IMR-90 (cell line): ENCODE data around the gene MIPEP. TPM values are rescaled to one million over a fixed set of nuclear protein-coding genes. Genes with fewer than 3 reads are reported as not detected.

Experiments
- ATAC-seq: fragments of 200-7000 bp; cut with Tn5 transposase; 2 replicates; pipeline ENCODE4 v1.9.1; 2020; ENCODE audit warnings: low read depth, mild to moderate bottlenecking, moderate library complexity
- BruUV-seq: library from RNA; stranded (reverse); fragments of 400-500 nt; replicated peaks from 2 replicates; lab custom pipeline; 2021; lab: Mats Ljungman, UMichigan
- CTCF ChIA-PET: fragments of 300-600 bp; formaldehyde crosslinking; extraction: SDS; loops from one replicate; lab custom pipeline; 2021; ENCODE audit warnings: antibody characterized with exemption; lab: Yijun Ruan, JAX
- POLR2A ChIA-PET: fragments of 300-600 bp; sonication (Branson Sonifier 250); formaldehyde crosslinking; loops from one replicate; lab custom pipeline; 2022; ENCODE audit warnings: antibody characterized with exemption; ENCODE audit not compliant: unreplicated experiment; lab: Charles Lee
- DNase-seq: peaks from one replicate; pipeline ENCODE4 v3.0.0; 2013
- H2AFZ ChIP-seq: replicated peaks from 2 replicates; pipeline ENCODE3; 2013; ENCODE audit warnings: low read length, mild to moderate bottlenecking; ENCODE audit not compliant: poor library complexity
- H2AK5ac ChIP-seq: 2 replicates; pipeline ENCODE4 v1.6.1; 2013; ENCODE audit warnings: low read depth, low read length, inconsistent platforms
- H2AK9ac ChIP-seq: replicated peaks from 2 replicates; pipeline ENCODE3; 2013; ENCODE audit warnings: mild to moderate bottlenecking, low read depth, low read length, moderate library complexity; ENCODE audit not compliant: poor library complexity
- H2BK120ac ChIP-seq: 2 replicates; pipeline ENCODE4 v1.6.1; 2013; ENCODE audit warnings: low read depth, low read length, inconsistent platforms
- H2BK15ac ChIP-seq: 3 replicates; pipeline ENCODE4 v1.6.1; 2013; ENCODE audit warnings: low read depth, low read length, inconsistent platforms
- H2BK20ac ChIP-seq: 2 replicates; pipeline ENCODE4 v1.6.1; 2013; ENCODE audit warnings: low read depth, mild to moderate bottlenecking, inconsistent platforms, low read length, moderate library complexity
- H2BK5ac ChIP-seq: 2 replicates; pipeline ENCODE4 v1.6.1; 2013; ENCODE audit warnings: mild to moderate bottlenecking, low read depth, low read length, inconsistent platforms; ENCODE audit not compliant: poor library complexity, severe bottlenecking
- H3K14ac ChIP-seq: replicated peaks from 2 replicates; pipeline ENCODE4 v1.6.1; 2013; ENCODE audit warnings: low read depth, low read length, inconsistent platforms
- H3K18ac ChIP-seq: 2 replicates; pipeline ENCODE4 v1.6.1; 2013; ENCODE audit warnings: low read depth, low read length, control low read depth
- H3K23ac ChIP-seq: 2 replicates; pipeline ENCODE4 v1.6.1; 2013; ENCODE audit warnings: low read depth, low read length, inconsistent platforms
- H3K27ac ChIP-seq: 2 replicates; pipeline ENCODE4 v1.5.1; 2013; ENCODE audit warnings: mild to moderate bottlenecking, control low read depth, low read length; ENCODE audit not compliant: insufficient read depth
- H3K27me3 ChIP-seq: 2 replicates; pipeline ENCODE4 v1.6.1; 2013; ENCODE audit warnings: low read length; ENCODE audit not compliant: control insufficient read depth, insufficient read depth
- H3K36me3 ChIP-seq: 2 replicates; pipeline ENCODE4 v1.6.1; 2013; ENCODE audit warnings: low read length, mixed read lengths; ENCODE audit not compliant: control insufficient read depth, insufficient read depth
- H3K4ac ChIP-seq: 2 replicates; pipeline ENCODE4 v1.6.1; 2013; ENCODE audit warnings: low read depth, low read length, inconsistent platforms
- H3K4me1 ChIP-seq: 2 replicates; pipeline ENCODE4 v1.6.1; 2013; ENCODE audit warnings: low read length, mixed read lengths; ENCODE audit not compliant: control insufficient read depth, insufficient read depth
- H3K4me2 ChIP-seq: 2 replicates; pipeline ENCODE4 v1.6.1; 2013; ENCODE audit warnings: low read depth, mild to moderate bottlenecking, control low read depth, low read length, moderate library complexity
- H3K4me3 ChIP-seq: 2 replicates; pipeline ENCODE4 v1.5.1; 2013; ENCODE audit warnings: low read depth, mild to moderate bottlenecking, control low read depth, low read length, moderate library complexity; ENCODE audit not compliant: insufficient read depth
- H3K56ac ChIP-seq: 2 replicates; pipeline ENCODE4 v1.6.1; 2013; ENCODE audit warnings: low read length, inconsistent platforms; ENCODE audit not compliant: insufficient read depth; ENCODE audit errors: extremely low read depth
- H3K79me1 ChIP-seq, 2 experiments: 2 replicates each; pipeline ENCODE4 v1.6.1; 2013; ENCODE audit warnings: low read length in 2 of 2, inconsistent platforms in 1 of 2, low read depth in 1 of 2
- H3K9ac ChIP-seq: 2 replicates; pipeline ENCODE4 v1.6.1; 2013; ENCODE audit warnings: low read depth, low read length, control low read depth
- H3K9me1 ChIP-seq: 2 replicates; pipeline ENCODE4 v1.6.1; 2013; ENCODE audit warnings: low read length, inconsistent platforms; ENCODE audit not compliant: insufficient read depth
- H3K9me3 ChIP-seq: 2 replicates; pipeline ENCODE4 v1.6.1; 2013; ENCODE audit warnings: low read length; ENCODE audit not compliant: control insufficient read depth, insufficient read depth
- H4K20me1 ChIP-seq: 2 replicates; pipeline ENCODE4 v1.6.1; 2013; ENCODE audit warnings: low read length, inconsistent platforms; ENCODE audit not compliant: insufficient read depth
- H4K5ac ChIP-seq: 2 replicates; pipeline ENCODE4 v1.6.1; 2013; ENCODE audit warnings: mild to moderate bottlenecking, low read depth, low read length, control low read depth
- H4K8ac ChIP-seq, 2 experiments: 2 replicates each; pipeline ENCODE4 v1.6.1; 2013; ENCODE audit warnings: low read depth in 2 of 2, low read length in 2 of 2, control low read depth in 1 of 2, inconsistent platforms in 1 of 2
- H4K91ac ChIP-seq: 2 replicates; pipeline ENCODE4 v1.6.1; 2013; ENCODE audit warnings: low read depth, low read length, inconsistent platforms; ENCODE audit not compliant: insufficient read depth
- BHLHE40 ChIP-seq: fragments of 150-350 bp; IDR thresholded peaks from 2 replicates; pipeline ENCODE4 v1.6.1; 2016; ENCODE audit warnings: mild to moderate bottlenecking, low read depth, low read length
- RCOR1 ChIP-seq: IDR thresholded peaks from 2 replicates; pipeline ENCODE4 v1.6.1; 2012; ENCODE audit warnings: mild to moderate bottlenecking, low read length, improper control_type of control experiment; ENCODE audit not compliant: insufficient replicate concordance
- WGBS, 2 experiments: methylation state at CpG; one replicate each; pipeline versions ENCODE4 v1.1.5 to v1.1.7; 2013; ENCODE audit warnings: missing lambda C conversion rate in 2 of 2; ENCODE audit not compliant: insufficient read length in 1 of 2; ENCODE audit errors: extremely low coverage in 2 of 2; 5-methylcytosine and 5-hydroxymethylcytosine counted together
- dilution Hi-C: fragments of 300-500 bp; cut with HindIII; formaldehyde crosslinking; loops from one replicate; pipeline ENCODE4 v1.14.3; 2018; ENCODE audit warnings: low sequenced_read_pairs; ENCODE audit not compliant: unreplicated experiment
- in situ Hi-C: fragments of 300-500 bp; cut with MboI; formaldehyde crosslinking; loops from 3 replicates; pipeline ENCODE4 v1.14.3; 2019; ENCODE audit warnings: low sequenced_read_pairs, inconsistent platforms, mixed read lengths
- intact Hi-C: fragments of 100-400 bp; cut with micrococcal nuclease; formaldehyde crosslinking; loops from 2 replicates; pipeline ENCODE4 v1.10.0; 2022
- polyA plus RNA-seq, 3 experiments: library from polyadenylated mRNA; depleted of rRNA; stranded (reverse); fragments of >200 nt; gene quantifications; 2 replicates each; pipeline ENCODE4 v1.2.3, GENCODE V29; 2012; ENCODE audit warnings: low replicate concordance in 1 of 3
- total RNA-seq: library from RNA; depleted of rRNA; stranded (reverse); fragments of >200 nt; gene quantifications from 2 replicates; pipeline ENCODE4 v1.2.3, GENCODE V29; 2012

Gene MIPEP
- total and polyA plus RNA-seq, 2 of the 4 experiments (the other 2 are of a cell fraction): 15.0 to 21.5 TPM

DNA sequence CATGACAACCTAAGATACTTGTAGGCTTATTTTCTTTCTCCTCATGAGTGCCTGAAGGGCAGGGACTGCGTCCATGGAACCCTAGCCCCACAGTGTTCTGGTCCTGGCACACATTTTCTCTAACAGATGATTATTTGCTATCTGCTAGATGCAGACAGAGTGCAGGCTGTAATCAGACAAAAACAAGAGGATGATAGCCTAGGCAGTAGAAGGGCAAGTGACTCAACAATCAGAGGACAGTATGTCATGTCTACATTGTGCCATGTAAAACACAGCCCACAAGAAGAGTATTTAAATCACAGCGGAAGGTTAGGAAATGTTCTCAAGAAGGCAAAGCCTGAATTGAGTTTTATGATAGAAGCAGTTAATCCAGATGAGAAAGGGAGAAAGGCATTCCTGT lies 29.3 kb downstream of the MIPEP start:
- no peak overlapping the region for H2BK15ac ChIP-seq
- TF ChIP-seq RCOR1 (no peak), BHLHE40 (no peak)
- H2BK20ac ChIP-seq: peak overlapping the region; percentile 40; the same call in 1 of the 2 replicates
- POLR2A ChIA-PET: no interaction called here
- no peak overlapping the region for H3K27ac ChIP-seq
- H2BK5ac ChIP-seq: no peak overlapping the region
- intact Hi-C loops: no loop called here
- no peak overlapping the region for H3K4ac ChIP-seq
- peaks cover 3% of the 10 kb centered on the region; the same call in 1 of the 2 replicates for H3K9me1 ChIP-seq
- no peak overlapping the region for H3K23ac ChIP-seq
- H2AFZ ChIP-seq: no peak overlapping the region
- H3K18ac ChIP-seq: peak overlapping the region; percentile 53; the same call in 1 of the 2 replicates
- no peak overlapping the region for H3K4me2 ChIP-seq
- WGBS, 2 experiments: 83% methylated on average over 1 of the region's 2 CpGs; no CpG with 5 or more reads in 1 of the 2 experiments
- no peak overlapping the region for H3K9ac ChIP-seq
- no peaks in the 10 kb centered on the region for H3K9me3 ChIP-seq
- peaks cover 10% of the 10 kb centered on the region for H3K36me3 ChIP-seq
- no peak overlapping the region for H4K91ac ChIP-seq
- no TSS peak for BruUV-seq
- in situ Hi-C loops: loop anchor here (10.0 kb wide), 1 partner anchor 275 kb away; no protein-coding TSS in a partner anchor
- H4K20me1 ChIP-seq: no peaks in the 10 kb centered on the region
- H3K79me1 ChIP-seq: no peaks in the 10 kb centered on the region
- CTCF ChIA-PET: no interaction called here
- DNase-seq (no peak), ATAC-seq (no peak)
- H3K14ac ChIP-seq: no peak overlapping the region
- peaks cover 7% of the 10 kb centered on the region; the same call in 1 of the 2 replicates for H3K4me1 ChIP-seq
- no peak overlapping the region for H2AK9ac ChIP-seq
- no peak overlapping the region for H3K4me3 ChIP-seq
- peak overlapping the region; percentile 24; the same call in 1 of the 2 replicates for H4K5ac ChIP-seq
- H2BK120ac ChIP-seq: peak overlapping the region; percentile 6; the same call in 1 of the 2 replicates
- H3K56ac ChIP-seq: no peak overlapping the region
- H2AK5ac ChIP-seq: no peak overlapping the region
- no peak overlapping the region for H4K8ac ChIP-seq
- H3K27me3 ChIP-seq: no peaks in the 10 kb centered on the region
- dilution Hi-C loops: no loop called here
